H1 (cell line): ENCODE results near the gene ARID2. TPM values are rescaled to one million over a fixed set of nuclear protein-coding genes. Genes with fewer than 3 reads are reported as not detected.

Source experiments
- BCL11A ChIP-seq, 2 experiments: IDR thresholded peaks; one replicate each; pipeline ENCODE4 v1.6.1; 2011; ENCODE audit warnings: low read depth in 2 of 2, low read length in 2 of 2, mild to moderate bottlenecking in 2 of 2
- CHD7 ChIP-seq: fragments of 300-600 bp; sonication (generic); IDR thresholded peaks from 2 replicates; pipeline ENCODE4 v1.7.1; 2012; ENCODE audit warnings: low read length, moderate library complexity, mild to moderate bottlenecking, inconsistent platforms; ENCODE audit not compliant: insufficient replicate concordance
- KDM5A ChIP-seq: fragments of 200-600 bp; IDR thresholded peaks from 2 replicates; pipeline ENCODE4 v1.7.1; 2012; ENCODE audit warnings: mild to moderate bottlenecking, low read length, inconsistent platforms, mixed read lengths
- PHF8 ChIP-seq: fragments of 200-600 bp; sonication (generic); conservative IDR thresholded peaks from 2 replicates; pipeline ENCODE4 v1.7.1; 2012; ENCODE audit warnings: low read depth, mild to moderate bottlenecking, inconsistent platforms, low read length, moderate library complexity
- RFX5 ChIP-seq: IDR thresholded peaks from 2 replicates; pipeline ENCODE4 v1.6.1; 2011; ENCODE audit warnings: low read depth, low read length, improper control_type of control experiment, borderline replicate concordance
- RNF2 ChIP-seq: fragments of 200-900, 300-1000 bp; sonication (generic); IDR thresholded peaks from 2 replicates; pipeline ENCODE4 v1.7.1; 2016; ENCODE audit warnings: borderline replicate concordance, low read depth, mild to moderate bottlenecking, antibody characterized with exemption, low read length; ENCODE audit not compliant: poor library complexity, severe bottlenecking; ENCODE audit errors: missing control alignments
- SAP30 ChIP-seq: fragments of 300-600 bp; sonication (generic); IDR thresholded peaks from 2 replicates; pipeline ENCODE4 v1.7.1; 2012; ENCODE audit warnings: low read length, moderate library complexity, mild to moderate bottlenecking, inconsistent platforms; ENCODE audit not compliant: insufficient read depth, insufficient replicate concordance
- SP4 ChIP-seq: IDR thresholded peaks from 2 replicates; pipeline ENCODE4 v1.6.1; 2012; ENCODE audit warnings: low read length, inconsistent platforms
- polyA plus RNA-seq, 7 experiments: library from polyadenylated mRNA; depleted of rRNA in 3 of 7; stranded (reverse) in 5 of 7; unstranded in 2 of 7; fragments of >200 nt in 5 of 7; fragments of 200-250 nt in 2 of 7; gene quantifications; 1 replicate in 5 of 7; 2 replicates in 1 of 7; 4 replicates in 1 of 7; pipeline versions ENCODE4 v1.2.1 to v1.2.3, GENCODE V29; 2011 to 2013; ENCODE audit warnings: missing spikeins in 2 of 7, mixed read lengths in 2 of 7
- total RNA-seq: library from RNA; stranded (reverse); fragmentation: NEBNext Ultra II Directional; extraction: Animal tissue kit (Norgen Biotek cat#: 25700); gene quantifications from 2 replicates; pipeline ENCODE4 v1.2.1, GENCODE V29; 2021

The ARID2 gene
- total and polyA plus RNA-seq, 2 of the 8 experiments (the other 6 are each of a cell fraction or from before 2014, with no cell fraction given): 32.0 to 45.2 TPM

DNA sequence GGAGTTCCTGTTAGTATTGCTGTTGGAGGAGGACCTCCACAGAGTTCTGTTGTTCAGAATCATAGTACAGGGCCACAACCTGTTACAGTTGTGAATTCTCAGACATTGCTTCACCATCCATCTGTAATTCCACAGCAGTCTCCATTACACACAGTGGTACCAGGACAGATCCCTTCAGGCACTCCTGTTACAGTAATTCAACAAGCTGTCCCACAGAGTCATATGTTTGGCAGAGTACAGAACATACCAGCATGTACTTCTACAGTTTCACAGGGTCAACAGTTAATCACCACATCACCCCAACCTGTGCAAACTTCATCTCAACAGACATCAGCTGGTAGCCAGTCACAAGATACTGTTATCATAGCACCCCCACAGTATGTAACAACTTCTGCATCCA, 120.8 kb downstream of the ARID2 start (continued):
- TF ChIP-seq CHD7 (no peak), RFX5 (no peak), RNF2 (no peak), PHF8 (no peak), BCL11A (IDR thresholded peaks at IDR 0.05; ENCODE audit: low read depth in 2 of 2, low read length in 2 of 2) (no peak), SAP30 (no peak), KDM5A (no peak), SP4 (no peak)
